HG03066 (cell line): ENCODE data around the gene APBA2.

Experiments used
- ATAC-seq: cut with Tn5 transposase; IDR thresholded peaks from one replicate; pipeline ENCODE4 v1.9.1; 2021; ENCODE audit warnings: low read depth; ENCODE audit not compliant: unreplicated experiment

APBA2 gene

DNA sequence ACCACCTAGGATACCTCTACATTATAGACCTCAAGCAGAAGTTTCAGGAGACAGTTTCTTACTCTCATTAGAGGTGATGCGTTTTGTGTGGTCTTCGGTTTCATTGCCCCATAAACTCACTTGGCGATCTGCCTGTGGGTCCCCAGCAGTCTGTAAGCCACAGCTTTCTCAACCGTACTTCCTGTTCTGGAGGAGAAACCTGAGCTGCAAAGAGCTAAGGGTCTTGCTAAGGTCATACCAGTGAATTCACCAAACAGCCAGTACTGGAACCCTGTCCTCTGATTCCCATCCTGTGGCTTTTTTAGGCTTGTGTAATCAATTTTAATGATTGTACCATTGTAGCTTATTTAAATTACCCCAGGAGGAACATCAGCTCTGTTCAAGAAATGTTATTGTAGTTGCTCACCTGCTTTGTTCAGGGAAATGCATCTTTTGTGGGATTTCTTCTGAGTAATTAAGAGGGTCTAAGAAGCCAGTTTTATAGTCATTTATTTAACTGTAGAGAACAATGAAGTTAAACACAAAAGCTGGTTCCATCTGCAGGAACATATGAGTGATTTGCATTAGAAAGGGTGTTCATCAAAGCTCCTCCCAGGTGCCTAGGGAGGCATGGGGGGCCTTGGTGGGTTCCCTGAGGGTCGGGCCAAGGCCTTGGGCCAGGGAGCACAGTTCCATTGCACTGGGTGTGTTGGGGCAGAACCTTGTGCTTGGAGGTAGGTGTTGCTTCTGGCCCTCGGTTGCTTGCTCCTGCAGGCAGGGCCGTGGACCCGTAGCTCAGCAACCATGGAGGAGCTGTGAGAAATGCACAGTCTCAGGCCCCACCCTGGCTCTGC lies 69.6 kb downstream of the APBA2 start:
- ATAC-seq: no peak

DNA sequence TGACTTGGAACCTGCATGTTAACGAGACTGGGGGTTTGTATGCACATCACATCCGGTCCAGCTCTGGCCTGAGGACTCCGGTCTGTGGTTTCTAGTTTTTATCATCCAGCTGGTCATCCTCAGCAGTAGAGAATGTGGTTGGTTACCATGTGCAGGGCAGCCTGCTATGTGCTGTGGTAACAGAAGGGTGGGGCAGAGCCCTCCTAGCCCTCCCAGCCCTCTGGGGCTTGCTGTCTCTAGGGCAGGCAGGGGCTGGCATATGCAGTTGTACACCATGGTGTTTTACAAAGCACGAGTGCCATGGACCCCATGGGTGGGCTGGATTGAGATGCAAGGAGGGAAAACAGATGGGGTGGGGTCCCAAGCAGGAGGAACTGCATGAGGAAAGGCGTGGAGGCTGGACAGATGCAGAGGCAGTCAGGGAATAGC lies 70.2 kb downstream of the APBA2 start:
- ATAC-seq: no peak

DNA sequence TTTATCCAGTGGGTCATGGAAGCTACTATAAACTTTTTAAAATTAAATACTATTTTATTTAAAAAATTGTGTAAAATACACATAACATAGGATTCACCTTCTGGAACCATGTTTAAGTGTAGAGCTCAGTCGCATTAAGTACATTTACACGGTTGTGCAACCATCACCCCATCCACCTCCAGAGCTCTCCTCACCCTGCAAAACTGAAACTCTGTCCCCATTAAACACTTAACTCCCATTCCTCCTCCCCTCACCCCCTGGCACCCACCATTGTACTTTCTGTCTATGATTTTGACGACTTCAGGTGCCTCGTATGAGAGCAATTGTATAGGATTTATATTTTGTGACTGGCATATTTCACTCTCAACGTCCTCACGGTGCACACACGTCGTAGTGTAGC lies 70.7 kb downstream of the APBA2 start:
- ATAC-seq: no peak

DNA sequence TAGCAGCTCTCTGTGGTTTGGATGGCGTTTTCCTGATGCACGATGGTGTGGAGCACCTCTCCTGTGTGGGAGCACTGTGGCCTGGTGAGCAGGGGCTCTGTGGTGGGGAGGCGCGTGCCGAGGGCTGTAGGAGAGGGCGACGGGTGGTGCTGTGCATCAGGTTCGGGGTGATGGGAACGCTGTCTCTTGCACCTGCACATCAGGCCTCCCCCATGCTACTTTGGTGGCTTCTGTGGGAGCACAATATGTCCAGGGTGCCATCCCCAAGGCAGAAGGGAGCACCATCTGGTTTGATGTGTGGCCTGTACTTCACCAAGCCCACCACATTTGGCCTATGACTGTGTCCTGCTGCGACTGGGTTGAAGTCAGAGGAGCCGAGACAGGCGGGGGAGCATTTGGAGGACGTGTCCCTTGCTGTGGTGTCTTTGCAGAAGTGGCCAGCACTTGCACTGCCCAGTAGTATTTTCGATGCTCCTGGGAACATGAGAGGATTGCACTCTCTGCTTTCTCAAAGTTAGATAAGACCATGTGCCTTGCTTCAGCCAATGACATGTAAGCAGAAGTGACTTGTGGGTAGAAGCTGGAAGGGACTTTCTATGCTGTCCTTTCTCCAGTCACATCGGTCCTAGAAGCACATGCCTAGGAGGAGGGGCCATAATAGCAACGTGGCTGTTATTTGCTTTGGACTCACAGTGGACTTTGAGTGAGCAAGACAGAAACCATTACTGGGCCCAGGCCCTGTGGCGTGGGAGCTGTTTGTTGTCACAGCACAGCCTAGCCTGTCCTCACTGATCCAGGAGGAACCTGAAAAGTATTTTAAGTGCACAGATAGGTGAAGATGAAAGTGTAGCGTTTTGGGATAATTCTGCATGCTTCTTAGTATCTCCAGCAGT lies 72.1 kb downstream of the APBA2 start:
- no peak for ATAC-seq

DNA sequence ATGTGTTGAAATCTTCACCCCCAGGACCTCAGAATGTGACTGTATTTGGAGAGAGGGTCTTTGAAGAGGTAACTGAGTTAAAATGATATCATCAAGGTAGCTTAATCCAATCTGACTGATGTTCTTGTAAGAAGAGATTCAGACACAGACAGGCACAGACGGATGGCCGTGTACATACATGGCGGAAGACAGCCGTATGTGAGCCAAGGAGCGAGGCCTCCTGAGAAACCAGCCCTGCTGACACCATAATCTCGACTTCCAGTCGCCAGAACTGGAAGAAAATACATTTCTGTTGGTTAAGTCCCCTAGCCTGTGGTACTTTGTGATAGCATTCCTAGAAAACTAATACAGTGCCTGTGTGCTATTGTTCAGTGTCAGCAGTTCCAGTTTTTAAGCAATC lies 73.6 kb downstream of the APBA2 start:
- ATAC-seq: no peak

DNA sequence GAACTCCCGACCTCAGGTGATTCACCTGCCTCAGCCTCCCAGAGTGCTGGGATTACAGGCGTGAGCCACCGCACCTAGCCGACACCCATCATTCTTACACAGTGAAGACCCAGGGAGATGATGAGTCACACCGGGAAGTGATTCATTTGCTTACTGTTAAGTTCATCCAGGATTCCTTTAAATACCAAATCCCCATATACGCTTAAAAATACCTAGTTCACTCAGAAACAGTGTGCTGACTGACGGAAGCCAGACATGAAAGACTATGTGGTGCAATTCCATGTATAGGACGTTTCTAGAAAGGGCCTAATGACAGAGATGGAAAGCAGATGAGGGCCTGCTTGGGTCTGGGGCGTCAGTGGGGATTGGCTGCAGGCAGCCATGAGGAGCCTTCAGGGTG lies 75.2 kb downstream of the APBA2 start:
- ATAC-seq: no peak

DNA sequence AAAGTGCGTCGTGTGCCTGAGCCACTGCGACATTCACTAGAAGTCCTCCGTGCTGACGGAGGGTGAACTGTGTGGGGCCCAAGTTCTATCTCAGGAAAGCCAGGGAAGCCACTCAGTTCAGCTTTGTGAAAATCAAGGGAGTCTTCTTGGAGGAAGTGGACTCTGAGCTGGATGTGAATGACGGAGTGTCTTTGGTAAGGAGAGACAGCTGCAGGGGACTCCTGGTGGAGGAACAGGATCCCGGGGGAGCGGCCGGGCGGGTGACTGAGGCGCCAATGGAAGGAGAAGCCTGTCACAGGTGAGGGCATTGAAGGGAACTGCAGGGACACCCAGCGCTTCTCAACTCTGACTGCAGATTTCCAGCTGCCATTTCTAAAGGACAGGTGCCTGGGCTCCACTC lies 75.6 kb downstream of the APBA2 start:
- ATAC-seq: no peak

DNA sequence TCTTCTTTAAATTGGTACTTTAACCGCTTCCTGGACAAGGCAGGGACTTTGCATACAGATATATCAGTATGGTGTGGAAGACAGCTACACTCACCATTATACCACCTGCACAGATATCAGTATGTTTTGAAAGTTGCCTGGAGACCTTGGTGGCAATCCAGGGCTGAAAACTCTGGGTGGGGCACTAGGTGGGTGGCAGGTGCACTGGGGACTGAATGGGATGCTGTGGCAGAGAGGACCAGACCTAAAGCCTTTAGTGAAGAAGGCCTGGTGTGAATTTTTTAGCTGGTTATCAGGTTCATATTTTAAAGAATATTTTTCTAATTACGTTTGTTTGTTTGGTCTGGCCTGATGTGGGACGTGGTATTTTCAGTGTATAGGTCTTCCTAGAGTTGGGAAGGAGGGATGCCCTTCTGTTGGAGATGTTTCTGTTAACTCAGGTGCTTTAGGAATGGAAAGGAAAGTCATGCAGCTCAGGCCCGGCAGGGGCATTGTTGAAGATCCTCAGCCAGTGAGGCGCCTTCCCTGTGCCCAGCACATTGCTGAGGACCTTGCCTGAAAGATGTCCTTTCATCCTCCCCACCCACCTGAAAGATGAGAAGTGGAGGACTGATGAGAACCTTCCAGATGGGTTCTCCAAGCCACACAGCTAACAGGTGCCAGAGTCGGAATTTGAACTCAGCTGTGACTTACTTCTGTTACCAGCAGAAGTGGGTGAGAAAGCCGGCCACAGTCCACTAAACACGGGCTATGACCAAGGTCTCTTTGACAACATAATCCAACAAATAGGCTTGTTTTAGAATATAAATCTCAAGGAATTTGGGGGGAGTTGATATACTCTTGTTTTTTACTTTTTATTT lies 77.3 kb downstream of the APBA2 start:
- ATAC-seq: no peak

DNA sequence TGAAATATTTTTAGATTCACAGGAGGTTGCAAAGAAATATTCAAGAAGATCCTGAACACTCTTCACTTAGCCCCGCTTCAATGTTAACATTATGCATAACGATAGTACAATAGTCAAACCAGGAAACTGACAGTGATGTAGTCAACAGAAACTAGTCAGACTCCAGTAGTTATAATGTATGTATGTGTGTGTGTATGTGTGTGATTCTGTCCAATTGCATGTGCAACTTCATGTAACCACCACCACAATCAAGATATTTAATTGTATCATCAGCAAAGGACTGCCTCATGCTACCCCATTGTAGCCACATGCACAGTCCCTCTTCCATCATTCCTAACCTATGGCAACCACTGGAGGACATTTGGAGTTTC lies 77.9 kb downstream of the APBA2 start:
- no peak for ATAC-seq

DNA sequence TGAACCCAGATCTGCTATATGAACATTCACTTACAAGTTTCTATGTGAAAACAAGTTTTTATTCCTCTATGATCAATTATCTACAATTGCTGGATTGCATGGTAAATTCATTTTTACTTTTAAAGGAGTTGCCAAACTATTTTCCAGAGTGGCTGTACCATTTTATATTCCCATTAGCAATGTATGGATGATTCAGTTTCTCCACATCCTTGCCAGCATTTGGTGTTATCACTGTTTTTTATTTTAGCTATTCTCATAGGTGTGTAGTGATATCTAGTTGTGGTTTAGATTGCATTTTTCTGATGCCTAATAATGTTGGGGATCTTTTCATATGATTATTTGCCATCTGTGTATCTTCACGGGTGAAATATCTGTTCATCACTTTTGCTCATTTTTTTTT lies 78.3 kb downstream of the APBA2 start:
- no peak for ATAC-seq

DNA sequence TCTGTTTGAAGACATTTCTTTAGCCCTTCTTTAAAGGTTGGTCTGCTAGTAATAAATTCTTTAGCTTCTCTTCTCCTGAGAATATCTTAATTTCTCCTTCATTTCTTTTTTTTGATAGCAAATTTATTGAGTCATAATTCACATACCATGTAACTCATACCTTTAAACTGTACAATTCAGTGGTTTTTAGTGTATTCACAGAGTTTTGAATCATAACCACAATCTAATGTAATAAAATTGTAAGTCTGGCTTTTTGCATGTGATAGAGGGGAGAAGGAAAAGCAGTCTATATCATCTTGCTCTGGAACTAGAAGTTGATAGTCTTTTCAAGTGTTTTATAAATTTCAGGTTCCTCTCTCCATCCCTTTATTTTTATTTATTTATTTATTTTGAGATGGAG lies 81.3 kb downstream of the APBA2 start:
- no peak for ATAC-seq

DNA sequence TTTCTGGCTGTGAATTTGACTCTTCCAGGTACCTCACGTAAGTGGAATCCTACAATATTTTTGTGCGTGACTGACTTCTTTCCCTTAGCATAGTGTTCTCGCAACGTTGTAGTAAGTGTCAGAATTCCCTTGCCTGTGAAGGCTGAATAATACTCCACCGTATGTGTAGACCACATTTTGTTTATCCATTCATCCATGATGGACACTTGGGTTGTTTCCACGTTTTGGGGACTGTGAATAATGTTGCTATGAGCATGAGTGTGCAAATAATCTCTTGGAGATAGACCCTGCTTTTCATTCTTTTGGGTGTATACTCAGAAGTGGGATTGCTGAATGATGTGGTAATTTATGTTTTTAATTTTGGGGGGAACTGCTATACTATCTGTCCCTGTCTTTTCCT lies 82.2 kb downstream of the APBA2 start:
- ATAC-seq: no peak

DNA sequence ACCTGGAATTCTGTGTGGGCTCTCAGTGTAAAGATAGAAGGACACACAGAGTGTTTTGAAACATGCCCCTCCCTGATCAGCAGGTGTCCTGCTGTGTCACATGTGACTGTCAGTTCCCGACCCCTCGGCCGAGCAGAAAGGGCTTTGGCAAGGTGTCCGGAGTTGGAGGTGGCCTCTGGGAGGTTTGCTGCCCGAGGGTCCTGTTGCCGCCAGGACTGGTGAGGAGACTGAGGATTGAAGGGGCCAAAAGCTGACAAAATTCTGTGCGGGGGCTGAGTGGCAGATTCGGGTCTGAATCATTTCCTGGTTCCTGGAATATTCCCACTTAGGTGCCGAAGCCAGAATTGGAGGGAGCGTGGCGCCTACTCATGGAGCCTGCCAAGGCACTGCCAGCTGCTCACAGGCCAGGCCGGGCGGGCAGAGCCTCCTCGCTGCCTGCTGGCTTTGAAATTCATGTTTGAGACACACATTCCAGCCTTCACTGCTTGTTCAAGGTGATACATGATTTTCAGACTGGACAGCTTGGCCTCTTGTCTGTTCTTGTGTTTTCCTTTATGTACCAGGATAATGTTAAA lies 83.8 kb downstream of the APBA2 start:
- no peak for ATAC-seq

DNA sequence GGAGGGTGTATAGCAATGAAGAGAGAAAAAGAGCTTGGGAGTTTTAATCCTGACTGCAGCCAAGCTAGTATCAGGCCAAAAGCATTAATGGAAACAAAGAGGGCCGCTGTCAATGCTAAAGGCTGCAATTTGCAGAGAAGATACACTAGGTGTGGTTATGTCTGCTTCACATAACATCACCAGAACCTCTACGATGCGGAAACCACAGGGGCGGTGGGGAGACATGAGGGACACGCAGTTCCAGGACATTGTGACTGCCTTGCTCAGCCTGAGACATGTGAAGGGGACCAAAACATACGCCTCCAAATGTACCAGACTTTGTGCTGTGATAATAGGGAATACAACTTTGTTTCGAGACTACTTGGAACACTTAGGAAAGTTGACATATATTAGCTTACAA lies 88.4 kb downstream of the APBA2 start:
- ATAC-seq: no peak

DNA sequence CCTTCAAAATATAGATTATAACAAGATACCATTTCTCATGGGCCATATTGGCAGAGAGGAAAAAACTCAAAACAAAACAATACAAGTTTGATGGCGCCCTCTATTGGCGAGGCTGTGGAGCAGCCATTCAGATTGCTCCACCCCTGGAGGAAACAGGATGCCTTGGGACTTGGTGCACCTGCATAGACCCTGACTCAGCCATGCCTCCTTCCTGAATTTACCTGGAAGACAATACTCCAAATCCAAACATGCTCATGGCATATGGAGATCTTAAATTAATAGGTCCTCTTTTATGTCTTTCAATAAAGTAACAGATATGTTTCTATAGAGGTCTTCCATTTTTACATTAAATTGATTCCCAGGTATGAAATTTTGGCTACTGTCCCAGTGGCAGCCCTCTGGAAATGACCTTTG lies 90.0 kb downstream of the APBA2 start:
- no peak for ATAC-seq

DNA sequence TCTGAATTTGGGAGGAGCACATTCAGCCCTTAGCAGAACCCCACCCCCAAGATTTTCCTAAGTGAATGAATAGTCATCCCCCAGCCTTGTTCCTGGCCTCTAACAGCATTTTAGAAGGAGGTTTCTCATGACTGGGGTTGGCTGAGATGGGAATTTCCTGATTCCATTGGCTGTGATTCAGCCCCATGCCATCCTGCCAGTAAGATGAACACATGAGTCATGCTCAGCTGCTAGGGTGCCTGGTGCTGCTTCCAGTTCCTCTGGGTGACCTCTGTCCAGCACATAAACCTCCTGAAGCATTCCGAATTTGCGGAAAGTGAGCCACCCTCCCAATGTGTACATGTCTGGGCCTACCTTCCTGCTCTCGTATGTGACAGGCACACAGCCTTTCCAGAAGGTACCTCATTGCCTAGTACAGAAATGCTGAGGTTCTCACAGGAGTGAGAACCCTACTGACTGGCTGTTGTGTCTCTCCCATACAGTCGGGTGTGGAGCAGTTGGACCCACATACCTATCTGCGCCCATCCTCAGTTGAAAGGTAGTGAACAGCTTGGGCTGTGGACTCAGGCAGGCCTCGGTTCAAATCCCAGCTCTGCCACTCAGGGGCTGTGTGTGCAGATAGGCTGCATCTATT lies 91.7 kb downstream of the APBA2 start:
- ATAC-seq: no peak

DNA sequence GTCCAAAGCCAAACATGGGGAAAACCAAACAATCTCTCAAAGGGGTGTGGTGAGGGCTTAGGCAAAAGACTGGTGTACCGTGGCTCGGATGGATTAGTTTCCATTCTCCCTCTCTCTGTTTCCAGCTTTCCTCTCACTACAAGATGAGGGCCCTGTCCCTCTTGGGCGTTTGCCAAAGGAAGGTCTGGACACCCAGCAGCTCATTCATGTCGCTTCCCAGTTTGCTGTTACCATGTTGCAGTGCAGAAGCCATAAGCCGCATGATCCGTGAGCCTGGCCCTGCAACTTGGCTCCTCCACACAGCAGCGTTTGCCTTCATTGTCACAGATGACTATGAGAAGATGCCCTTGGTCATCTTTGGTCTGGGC lies 92.2 kb downstream of the APBA2 start:
- ATAC-seq: no peak

DNA sequence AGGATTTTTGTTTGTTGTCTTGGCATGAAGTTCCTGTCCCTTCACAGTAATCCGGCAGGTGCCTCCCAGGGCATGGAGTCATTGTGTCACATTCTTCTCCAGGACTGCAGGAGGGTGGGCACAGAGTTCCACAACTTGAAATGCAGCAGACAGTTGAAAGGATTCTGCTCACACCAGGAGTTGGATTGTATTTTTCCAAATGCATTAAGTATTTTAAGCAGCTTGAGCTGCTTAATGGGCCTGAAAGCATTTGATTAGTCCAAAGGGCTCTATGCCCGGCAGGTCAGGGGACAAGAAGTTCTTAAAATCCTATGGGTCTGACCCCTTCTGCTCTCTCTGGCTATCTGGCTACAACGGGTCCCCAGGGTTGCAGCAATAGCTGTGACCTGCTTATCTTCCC lies 92.9 kb downstream of the APBA2 start:
- ATAC-seq: no peak

DNA sequence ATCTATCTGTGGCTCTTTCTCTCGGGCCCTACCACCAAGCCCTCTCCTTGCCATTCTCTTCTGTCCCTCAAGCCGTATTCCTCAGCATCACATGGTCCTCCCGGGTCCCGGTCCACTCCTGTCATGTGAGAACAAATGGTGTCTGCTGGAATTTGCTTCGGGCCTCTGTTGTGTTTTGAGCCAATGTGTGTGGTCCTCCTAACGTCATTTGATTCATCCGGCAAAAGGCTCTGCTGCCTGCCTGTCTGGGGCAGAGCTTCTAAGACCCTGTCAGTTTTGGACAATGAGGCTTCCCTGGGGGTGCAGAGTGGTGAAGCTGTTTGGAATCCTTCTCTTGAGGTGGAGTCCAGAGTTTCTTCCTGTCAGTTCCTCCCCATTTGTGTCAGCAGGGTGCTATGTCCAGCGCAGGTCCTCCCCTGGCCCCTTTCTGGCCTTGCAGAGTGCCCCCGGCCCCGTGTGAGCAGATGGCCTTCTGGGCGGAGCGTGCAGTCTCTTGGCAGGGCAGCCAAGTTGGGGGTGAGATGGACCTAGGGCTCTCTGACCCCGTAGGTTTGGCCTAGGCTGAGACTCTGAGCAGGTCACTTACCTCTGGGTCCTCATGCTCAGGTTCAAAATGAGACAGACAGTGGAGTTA lies 93.6 kb downstream of the APBA2 start:
- ATAC-seq: no peak
